K562 (cell line): ENCODE measurements around the gene TMEM156. TPM values are rescaled to one million over a fixed set of nuclear protein-coding genes. Genes with fewer than 3 reads are reported as not detected.

Source experiments
- BCOR ChIP-seq: fragments of 450-650 bp; IDR thresholded peaks from 2 replicates; pipeline ENCODE4 v1.6.1; 2016
- CBFB ChIP-seq: sonication (generic); formaldehyde crosslinking; IDR thresholded peaks from 2 replicates; pipeline ENCODE4 v1.4.0; 2020; ENCODE audit warnings: mild to moderate bottlenecking, missing genetic modification reagents
- DDX20 ChIP-seq: fragments of 450-650 bp; IDR thresholded peaks from 2 replicates; pipeline ENCODE4 v1.6.1; 2016; ENCODE audit warnings: missing genetic modification characterization, low read depth, mild to moderate bottlenecking, missing compliant biosample characterization, moderate library complexity
- E2F8 ChIP-seq: fragments of 450-650 bp; IDR thresholded peaks from 2 replicates; pipeline ENCODE4 v1.7.1; 2018; ENCODE audit warnings: mild to moderate bottlenecking, low read depth; ENCODE audit not compliant: partially characterized antibody
- FOXA1 ChIP-seq: fragments of 450-650 bp; IDR thresholded peaks from 2 replicates; pipeline ENCODE4 v1.6.1; 2016; ENCODE audit warnings: mild to moderate bottlenecking, borderline replicate concordance
- GMEB1 ChIP-seq: fragments of 250-450 bp; sonication (Bioruptor Pico); IDR thresholded peaks from 2 replicates; pipeline ENCODE4 v1.4.0; 2020; ENCODE audit warnings: mild to moderate bottlenecking
- GTF2F1 ChIP-seq: IDR thresholded peaks from 2 replicates; pipeline ENCODE4 v1.6.1; 2011; ENCODE audit warnings: low read depth, low read length, improper control_type of control experiment
- HDAC1 ChIP-seq, 2 experiments: fragments of 450-650 bp; IDR thresholded peaks; 2 replicates each; pipeline ENCODE4 v1.6.1; 2016 to 2017; ENCODE audit warnings: inconsistent platforms in 1 of 2, mild to moderate bottlenecking in 1 of 2, moderate library complexity in 1 of 2
- HDAC6 ChIP-seq: IDR thresholded peaks from 2 replicates; pipeline ENCODE4 v1.6.1; 2012; ENCODE audit warnings: low read depth, mild to moderate bottlenecking, control low read depth, inconsistent platforms, low read length, moderate library complexity
- HOXB6 ChIP-seq: fragments of 250-450 bp; sonication (Bioruptor Pico); IDR thresholded peaks from 2 replicates; pipeline ENCODE4 v1.5.1; 2022; ENCODE audit warnings: mild to moderate bottlenecking, borderline replicate concordance
- NCOR1 ChIP-seq: fragments of 450-650 bp; IDR thresholded peaks from 2 replicates; pipeline ENCODE4 v1.6.1; 2016; ENCODE audit warnings: mild to moderate bottlenecking, moderate library complexity
- POLR2AphosphoS2 ChIP-seq: IDR thresholded peaks from 2 replicates; pipeline ENCODE4 v1.6.1; 2012; ENCODE audit warnings: low read length, improper control_type of control experiment
- PRMT5 ChIP-seq: sonication (generic); formaldehyde crosslinking; IDR thresholded peaks from 2 replicates; pipeline ENCODE4 v1.5.0; 2020; ENCODE audit warnings: missing genetic modification reagents
- RBBP5 ChIP-seq: fragments of 200-600 bp; sonication (generic); IDR thresholded peaks from 2 replicates; pipeline ENCODE4 v1.6.1; 2012; ENCODE audit warnings: borderline replicate concordance, mild to moderate bottlenecking, low read length, control low read depth, inconsistent platforms; ENCODE audit not compliant: insufficient read depth, poor library complexity, severe bottlenecking
- RFX7 ChIP-seq: fragments of 250-450 bp; sonication (Bioruptor Pico); IDR thresholded peaks from 2 replicates; pipeline ENCODE4 v1.5.1; 2021; ENCODE audit warnings: mild to moderate bottlenecking
- SIRT6 ChIP-seq: IDR thresholded peaks from one replicate; pipeline ENCODE4 v1.6.1; 2012; ENCODE audit warnings: low read depth, mild to moderate bottlenecking, control low read depth, inconsistent platforms, low read length, moderate library complexity
- ZNF12 ChIP-seq: sonication (generic); formaldehyde crosslinking; IDR thresholded peaks from 2 replicates; pipeline ENCODE4 v1.4.0; 2020; ENCODE audit warnings: mild to moderate bottlenecking, missing genetic modification reagents
- ZNF512 ChIP-seq: IDR thresholded peaks from 2 replicates; pipeline ENCODE4 v1.6.1; 2016; ENCODE audit warnings: missing genetic modification characterization, missing compliant biosample characterization
- ZNF583 ChIP-seq: fragments of 250-450 bp; sonication (Bioruptor Pico); IDR thresholded peaks from 2 replicates; pipeline ENCODE4 v1.4.0; 2020
- ZNF75A ChIP-seq: fragments of 450-650 bp; formaldehyde crosslinking; IDR thresholded peaks from 2 replicates; pipeline ENCODE4 v1.4.0; 2020; ENCODE audit warnings: mild to moderate bottlenecking
- ZNF778 ChIP-seq: fragments of 450-650 bp; formaldehyde crosslinking; IDR thresholded peaks from 2 replicates; pipeline ENCODE4 v1.4.0; 2020; ENCODE audit warnings: mild to moderate bottlenecking, moderate library complexity
- polyA plus RNA-seq, 8 experiments: library from polyadenylated mRNA; depleted of rRNA in 4 of 8; stranded (reverse) in 5 of 8; unstranded in 3 of 8; fragments of >200 nt; fragmentation: Nextera tagmentation in 2 of 8; fragmentation: Illumina TruSeq in 1 of 8; extraction: Ambion mirVana in 2 of 8; extraction: Trizol in 1 of 8; gene quantifications; 2 replicates each; pipeline versions ENCODE4 v1.2.1 to v1.2.3, GENCODE V29; 2011 to 2014; ENCODE audit warnings: inconsistent platforms in 1 of 8, missing spikeins in 1 of 8
- total RNA-seq, 7 experiments: library from RNA; depleted of rRNA in 6 of 7; stranded (reverse); fragments of >200 nt in 6 of 7; fragmentation: Illumina TruSeq in 2 of 7; extraction: Trizol in 2 of 7; gene quantifications; 2 replicates each; pipeline versions ENCODE4 v1.2.1 to v1.2.3, GENCODE V29; 2011 to 2021; ENCODE audit warnings: low replicate concordance in 1 of 7
- TF ChIP-seq, protein P1 (sequence below): fragments of 200-800 bp; sonication (Bioruptor generic); IDR thresholded peaks from 2 replicates; pipeline ENCODE4 v1.6.1; 2017; ENCODE audit warnings: missing genetic modification characterization, missing compliant biosample characterization

TMEM156 gene
- total and polyA plus RNA-seq, 9 of the 15 experiments (the other 6 are each of a cell fraction or from before 2014, with no cell fraction given) = 3.5 to 9.6 (median 6.4) TPM

DNA sequence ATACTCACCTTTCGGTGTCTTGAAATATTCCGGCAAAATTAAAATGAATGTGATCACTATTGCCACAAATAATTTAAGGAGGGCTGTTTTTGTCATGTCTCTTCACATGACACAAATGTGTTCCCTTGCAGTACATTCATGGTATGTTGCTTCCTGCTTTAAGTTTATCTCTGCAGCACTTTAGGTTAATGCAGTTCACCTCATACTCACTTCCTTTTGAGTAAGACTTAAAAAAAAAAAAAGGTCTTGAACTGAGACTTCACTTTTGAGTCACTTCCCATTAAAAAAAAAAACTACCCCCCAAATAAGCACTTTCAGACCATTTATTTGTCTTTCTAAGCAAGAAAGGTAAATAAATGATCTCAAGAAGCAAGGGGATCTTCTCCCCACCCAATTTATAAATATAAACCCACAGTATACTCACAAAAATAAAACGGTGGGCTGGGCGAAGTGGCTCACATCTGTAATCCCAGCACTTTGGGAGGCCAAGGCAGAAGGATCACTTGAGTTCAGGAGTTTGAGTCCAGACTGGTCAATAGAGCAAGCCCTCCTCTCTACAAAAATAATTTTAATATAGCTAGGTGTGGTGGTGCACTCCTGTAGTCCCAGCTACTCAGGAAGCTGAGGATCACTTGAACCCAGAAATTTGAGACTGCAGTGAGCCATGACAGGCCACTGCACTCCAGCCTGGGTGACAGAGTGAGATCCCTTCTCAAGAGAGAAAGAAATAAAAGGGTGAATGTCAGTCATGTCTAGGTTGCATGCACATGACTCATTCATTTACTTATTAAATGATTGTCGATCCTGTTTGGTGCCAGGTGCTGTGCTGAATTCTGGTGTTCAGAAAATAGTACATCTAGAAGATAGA is at the start of gene TMEM156 (continued):
- TF ChIP-seq, protein P1, sequence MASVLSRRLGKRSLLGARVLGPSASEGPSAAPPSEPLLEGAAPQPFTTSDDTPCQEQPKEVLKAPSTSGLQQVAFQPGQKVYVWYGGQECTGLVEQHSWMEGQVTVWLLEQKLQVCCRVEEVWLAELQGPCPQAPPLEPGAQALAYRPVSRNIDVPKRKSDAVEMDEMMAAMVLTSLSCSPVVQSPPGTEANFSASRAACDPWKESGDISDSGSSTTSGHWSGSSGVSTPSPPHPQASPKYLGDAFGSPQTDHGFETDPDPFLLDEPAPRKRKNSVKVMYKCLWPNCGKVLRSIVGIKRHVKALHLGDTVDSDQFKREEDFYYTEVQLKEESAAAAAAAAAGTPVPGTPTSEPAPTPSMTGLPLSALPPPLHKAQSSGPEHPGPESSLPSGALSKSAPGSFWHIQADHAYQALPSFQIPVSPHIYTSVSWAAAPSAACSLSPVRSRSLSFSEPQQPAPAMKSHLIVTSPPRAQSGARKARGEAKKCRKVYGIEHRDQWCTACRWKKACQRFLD = no peak
- TF ChIP-seq GMEB1 (CRISPR knock-in tag) (no peak), RBBP5 (no peak), FOXA1 (no peak), E2F8 (no peak), CBFB (CRISPR knock-in tag) (no peak), ZNF583 (CRISPR knock-in tag) (no peak), BCOR (no peak), SIRT6 (no peak), PRMT5 (CRISPR knock-in tag) (no peak), ZNF778 (no peak), NCOR1 (no peak), POLR2AphosphoS2 (no peak), ZNF12 (CRISPR knock-in tag) (no peak), HDAC1 (IDR thresholded peaks at IDR 0.05) (no peak), HDAC6 (no peak), RFX7 (CRISPR knock-in tag) (no peak), DDX20 (tag) (no peak), ZNF75A (no peak), ZNF512 (no peak), HOXB6 (no peak), GTF2F1 (no peak)
